NOMO-1 (cell line): ENCODE measurements around the gene CD244.

Experiments
- DNase-seq, 2 experiments: peaks; one replicate each; lab custom pipeline; 2025; ENCODE audit not compliant: unreplicated experiment in 2 of 2; lab: John Stamatoyannopoulos, UW

CD244 gene

DNA sequence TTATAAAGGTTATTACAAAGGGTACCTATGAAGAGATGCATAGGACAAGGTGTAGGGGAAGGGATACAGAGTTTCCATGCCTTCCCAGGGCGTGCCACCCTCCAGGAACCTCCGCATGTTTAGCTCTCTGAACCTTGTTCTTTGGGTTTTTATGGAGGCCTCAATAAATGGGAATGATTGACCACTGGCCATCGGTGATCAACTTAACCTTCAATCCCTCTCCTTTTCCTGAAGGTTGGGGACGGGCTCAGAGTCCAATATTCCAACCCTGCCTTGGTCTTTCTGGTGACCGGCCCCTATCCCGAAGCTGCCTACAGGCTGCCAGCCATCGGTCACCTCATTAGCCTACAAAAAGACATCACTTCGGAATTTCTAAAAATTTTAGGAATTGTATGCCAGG lies 11.7 kb downstream of the CD244 start:
- no peak for DNase-seq

DNA sequence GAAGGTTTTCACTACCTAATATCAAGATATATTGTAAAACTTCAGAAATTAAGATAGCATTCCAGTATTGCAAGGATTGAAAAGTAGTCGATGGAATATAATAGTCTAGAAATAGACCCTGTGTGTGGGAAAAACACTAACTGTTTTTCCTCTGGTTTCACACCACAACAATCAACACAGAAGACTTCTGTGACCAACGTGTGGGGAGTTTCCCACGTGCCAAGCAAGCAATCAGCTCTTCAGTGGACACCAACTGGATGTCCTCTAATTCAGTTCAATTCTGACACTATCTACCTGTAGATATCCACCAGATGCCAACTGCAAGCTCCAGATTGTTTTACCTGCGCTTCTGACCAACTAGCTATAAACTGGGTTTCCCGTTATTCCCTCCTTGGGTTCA lies 12.1 kb downstream of the CD244 start:
- no peak for DNase-seq

DNA sequence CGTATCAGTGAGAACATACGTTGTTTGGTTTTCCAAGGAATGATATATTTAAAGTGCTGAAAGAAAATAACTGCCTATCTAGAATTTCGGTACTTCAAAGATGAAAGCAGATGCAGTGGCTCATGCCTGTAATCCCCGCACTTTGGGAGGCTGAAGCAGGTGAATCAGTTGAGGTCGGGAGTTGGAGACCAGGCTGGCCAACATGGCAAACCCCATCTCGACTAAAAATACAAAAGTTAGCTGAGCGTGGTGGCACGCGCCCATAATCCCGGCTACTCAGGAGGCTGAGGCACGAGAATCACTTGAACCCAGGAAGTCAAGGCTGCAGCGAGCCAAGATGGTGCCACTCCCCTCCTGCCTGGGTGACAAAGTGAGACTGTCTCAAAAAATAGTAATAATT lies 16.4 kb downstream of the CD244 start:
- DNase-seq: no peak

DNA sequence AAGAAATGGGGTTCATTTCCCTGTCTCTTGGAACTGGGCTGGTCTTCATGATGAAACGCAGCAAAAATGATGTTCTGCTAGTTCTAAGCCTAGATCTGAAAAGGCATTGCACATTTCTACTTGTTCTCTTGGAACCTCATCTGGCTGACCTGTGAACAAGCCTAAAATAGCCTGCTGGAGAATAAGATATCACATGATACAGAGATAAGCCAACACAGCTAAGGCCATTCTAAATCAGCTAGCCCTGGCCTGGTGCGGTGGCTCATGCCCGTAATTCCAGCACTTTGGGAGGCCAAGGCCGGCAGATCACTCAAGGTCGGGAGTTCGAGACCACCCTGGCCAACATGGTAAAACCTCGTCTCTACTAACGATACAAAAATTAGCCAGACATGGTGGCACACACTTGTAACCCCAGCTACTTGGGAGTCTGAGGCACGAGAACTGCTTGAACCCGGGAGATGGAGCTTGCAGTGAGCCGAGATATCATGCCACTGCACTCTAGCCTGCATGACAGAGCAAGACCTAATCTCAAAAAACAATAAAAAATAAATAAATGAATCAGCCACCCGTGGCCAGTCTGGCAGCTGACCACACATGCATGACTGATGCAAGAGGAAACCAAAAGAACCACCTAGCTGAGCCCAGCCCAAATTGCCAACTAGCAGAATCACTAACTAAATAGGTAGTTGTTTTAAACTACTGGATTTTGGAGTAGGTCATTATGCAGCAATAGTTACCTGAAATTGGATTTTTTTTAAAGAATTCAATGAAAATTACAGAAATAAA lies 18.0 kb downstream of the CD244 start:
- peak; percentile 37 to 63 for DNase-seq

DNA sequence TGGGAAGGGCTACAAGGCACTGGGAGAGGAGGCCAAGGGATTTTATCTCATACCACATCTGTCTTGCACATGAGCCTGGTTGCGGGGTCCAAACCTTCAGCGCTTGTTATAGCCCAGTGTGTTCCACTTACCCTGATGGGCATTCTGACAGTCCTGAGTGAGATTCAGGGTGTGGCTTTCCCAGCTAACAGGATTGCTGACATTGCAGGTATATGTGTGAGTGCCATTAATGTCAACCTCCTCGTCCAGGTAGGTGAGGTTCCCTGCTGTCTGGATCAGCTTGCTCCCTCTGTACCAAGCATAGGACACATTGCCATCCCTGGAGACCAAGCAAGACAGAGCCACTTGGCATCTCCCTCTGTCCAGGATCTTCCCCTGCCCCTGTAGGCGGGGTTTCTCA lies 21.6 kb downstream of the CD244 start:
- DNase-seq: no peak

DNA sequence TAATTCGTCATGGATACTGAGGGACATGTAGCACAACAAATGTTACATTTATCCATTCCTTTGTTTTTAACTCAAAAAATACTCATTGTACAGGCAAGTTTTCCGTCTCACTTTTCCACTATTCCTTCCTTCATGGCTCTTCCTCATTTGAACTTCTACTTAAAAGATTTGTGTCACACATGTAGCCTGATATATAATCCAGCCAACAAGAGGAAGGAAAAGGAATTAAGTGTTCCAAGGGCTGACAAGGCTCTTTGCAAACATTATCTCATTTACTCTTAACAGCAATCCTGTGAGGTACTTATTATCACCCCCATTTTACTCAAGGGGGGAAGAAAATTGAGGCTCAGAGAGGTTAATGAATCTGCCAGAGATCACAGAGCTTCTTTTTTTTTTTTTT lies 22.9 kb downstream of the CD244 start:
- DNase-seq: no peak

DNA sequence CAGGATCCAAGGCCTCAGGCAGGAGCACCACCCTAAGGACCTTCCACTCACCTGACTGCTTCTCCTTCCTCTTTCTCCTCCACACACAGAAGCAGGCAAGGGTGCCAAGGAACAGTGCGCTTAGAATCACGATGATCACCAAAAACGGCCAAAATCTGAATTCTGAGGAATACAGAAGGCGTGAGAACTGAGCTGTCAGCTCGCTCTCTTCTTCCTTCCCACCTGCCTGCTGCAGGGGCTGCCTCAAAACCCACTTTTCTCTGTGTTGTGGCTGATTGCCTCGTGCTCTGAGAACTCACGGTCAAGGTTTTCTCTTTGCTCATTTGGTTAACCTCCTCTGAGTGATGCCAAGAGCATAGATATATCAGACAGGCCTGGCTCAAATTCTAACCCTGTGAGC lies 23.8 kb downstream of the CD244 start:
- DNase-seq: no peak

DNA sequence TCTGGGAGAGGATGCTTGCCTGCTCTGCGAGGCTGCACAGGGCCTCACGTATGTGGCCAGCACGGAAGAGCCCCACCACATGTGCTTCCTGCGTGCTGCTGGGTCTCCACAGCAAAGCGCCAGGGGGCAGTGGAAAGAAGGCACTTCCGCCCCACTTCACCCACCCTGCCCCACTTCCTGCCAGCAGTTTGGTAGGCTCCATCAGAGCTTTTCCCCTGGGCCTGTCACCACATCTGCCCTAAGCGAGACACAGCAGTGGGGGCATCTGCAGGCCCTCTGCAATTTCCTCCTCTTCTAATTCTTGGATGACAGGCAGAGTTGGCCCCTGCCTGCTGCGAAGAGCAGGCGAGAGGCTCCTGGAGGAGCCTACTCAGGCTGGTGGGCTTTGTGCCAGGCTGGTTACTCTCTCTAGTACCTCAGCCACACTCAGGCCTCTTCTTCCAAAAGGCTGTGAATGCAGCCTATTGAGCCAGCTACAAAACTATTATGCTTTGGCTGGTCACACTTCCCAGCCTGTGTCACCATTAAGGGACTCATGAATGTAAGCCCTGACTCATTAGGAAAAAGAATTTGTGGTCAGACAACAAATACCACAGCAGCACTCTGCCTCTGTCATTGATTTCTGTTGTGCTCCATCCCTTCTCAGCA lies 25.0 kb downstream of the CD244 start:
- DNase-seq: no peak

DNA sequence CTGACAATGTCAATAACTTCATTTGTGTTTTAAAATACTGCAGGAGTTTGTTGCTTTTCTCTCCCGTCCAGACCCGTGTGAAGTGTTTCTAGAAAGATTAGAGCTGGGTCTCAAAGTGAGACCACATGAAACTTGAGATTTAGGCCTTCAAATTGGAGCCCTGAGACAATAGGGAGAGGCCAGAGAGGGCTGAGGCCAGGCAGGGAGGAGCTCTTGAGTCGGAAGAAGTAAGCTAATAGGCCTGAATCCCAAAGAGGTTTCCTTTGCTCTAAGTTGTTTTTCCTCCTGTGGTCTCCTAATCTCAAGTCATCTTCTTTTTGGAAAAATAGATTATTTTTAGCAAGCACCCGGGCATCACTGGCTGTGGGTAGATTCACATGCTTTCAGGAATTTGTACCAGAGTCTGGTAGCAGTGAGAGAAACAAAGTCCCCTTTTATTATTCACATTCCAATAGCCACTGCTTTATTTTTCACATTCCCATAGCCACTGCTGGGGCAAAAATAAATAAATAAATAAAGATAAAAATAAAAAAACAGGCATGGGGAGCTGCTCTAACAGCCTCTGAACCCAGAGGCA lies 25.6 kb downstream of the CD244 start:
- DNase-seq: no peak

DNA sequence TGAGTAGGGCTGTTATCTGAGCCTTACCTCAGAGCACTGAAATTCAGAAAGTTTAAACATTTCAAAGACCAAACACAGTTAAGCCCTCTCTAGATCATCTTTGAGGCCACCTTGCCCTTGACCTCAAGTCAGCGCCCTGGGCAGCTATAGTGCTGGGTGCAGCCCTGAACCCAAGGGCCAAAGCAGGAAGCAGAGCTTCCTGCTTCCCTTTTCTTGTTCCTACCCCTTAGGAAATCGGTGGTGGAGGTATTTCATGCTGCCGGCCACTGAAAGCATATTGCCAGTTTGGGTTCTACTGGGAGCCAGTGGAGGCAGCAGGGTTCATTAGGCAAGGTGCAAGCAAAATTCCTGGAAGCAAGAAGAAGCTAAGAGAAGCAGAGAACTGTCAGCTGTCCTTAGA lies 26.1 kb downstream of the CD244 start:
- DNase-seq: peak in 1 of 2 experiments; percentile 15

DNA sequence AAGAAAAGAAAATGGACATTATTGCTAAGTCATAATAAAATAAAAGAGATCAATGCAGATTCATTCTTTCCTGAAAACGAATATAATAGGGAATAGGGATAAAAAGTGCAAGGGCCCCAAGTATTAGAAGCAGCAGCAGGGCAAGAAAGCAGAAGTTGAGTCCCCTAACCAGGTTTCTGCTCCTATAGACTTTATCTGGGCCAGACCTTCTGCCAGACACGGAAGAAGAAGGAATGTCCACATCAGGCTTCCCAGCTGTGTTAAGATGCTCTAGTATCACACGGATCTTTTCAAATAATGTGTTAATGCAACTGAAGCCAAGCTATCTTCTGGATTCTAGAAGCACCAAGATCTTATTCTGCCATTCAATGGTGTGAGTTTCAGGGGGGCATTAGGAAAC lies 26.9 kb downstream of the CD244 start:
- DNase-seq: no peak

DNA sequence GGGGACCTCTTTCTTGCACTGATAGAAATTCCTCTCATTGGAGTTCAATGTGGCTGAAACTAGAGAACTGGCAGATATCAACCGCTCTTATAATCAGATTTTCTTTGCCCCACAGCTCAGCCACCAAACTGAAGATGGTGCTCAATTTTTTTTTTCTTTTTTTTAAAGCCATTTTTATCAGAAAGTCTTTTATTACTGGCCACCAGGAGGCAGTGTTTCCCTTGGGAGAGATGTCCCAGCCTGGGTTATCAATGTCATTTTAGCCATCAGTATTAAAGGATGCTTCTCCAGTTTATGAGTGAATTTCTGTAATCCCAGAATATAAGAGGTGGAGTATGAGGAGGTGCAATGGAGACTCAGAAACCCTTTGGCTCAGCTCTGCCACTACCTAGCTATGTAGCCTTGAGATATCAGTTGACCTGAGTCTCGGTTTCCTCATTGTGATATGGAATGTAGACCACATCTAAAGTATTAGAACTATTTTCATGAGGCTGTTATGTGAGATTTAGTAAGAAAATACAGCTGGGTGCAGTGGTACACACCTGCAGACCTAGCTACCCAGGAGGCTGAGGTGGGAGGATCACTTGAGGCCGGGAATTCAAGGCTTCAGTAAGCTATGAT lies 27.6 kb downstream of the CD244 start:
- peak in 1 of 2 experiments; percentile 57 for DNase-seq

DNA sequence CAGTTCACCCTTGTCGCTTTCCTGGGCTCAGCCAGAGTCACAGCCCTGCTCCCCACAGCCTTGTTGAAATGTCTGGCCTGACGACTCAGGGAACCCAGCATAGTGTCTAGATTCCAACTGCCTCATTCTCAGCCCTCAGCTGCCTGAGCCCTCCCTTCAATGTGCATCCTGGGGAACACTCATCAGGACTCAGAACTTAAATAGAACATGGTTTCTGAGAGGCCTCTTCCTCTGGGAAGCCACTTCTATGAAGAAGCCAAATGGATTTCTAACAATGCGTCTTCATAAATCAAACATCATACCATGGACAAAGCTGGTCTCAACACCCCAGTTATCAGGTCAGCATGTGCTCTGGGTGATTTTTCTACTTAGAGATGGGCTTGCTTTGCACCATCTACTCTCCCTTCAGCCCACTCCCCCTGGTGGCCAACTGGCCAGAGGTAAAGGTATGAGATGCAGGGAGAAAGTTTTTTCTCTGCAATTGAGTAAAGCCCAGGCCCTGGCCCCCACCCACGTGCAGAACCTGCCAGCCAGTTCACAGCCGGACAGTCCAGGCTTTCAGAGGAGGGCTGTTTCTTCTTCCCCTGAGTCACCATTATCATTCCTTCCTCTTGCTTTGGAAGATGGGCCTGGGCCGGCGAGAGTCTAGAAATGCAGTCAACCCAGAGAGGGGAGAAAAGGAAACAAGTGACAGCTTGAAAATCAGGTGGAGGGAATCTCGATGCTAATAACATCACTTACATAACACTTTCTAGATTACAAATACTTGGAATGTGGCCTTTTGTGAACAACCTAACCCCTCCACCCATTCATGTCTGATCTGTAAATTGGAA lies 32.1 kb downstream of the CD244 start:
- peak; percentile 14 to 35 for DNase-seq

DNA sequence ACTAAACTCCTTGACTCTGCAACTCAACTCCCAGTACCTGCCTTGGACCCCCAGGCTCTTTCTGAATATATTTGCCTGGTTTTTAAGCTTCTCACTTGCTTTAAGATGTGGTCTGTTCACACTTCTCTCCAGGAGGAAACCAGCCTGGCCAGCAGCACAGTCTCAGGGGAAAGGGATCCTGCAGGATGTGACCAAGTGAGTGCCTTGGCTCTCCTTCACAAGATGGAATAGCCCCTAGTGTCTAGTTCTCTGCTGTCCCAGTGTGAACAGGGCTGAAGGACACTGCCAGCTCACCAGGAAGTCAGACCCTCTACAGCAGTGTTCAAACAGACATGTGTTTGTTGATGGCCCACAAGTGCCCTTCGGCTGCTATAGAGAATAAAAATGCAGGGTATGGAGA lies 32.9 kb downstream of the CD244 start:
- DNase-seq: no peak

DNA sequence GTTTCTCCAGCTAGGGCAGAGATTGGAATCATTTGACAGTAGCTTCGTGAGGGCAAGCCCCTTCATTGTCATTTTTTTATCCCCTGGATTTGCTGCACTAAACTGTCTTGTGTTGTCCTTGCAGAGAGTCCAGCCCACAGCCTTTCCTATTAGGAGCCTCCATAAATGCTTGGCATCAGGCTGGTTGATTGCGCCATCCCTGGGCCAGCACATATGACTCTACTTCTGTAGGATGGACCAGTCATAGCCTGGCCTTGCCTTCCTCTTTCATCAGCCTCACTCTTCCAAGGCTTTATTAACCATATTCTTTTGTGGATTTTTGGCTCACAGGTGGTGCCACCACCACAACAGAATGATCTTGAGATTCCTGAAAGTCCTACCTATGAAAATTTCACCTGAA lies 35.3 kb downstream of the CD244 start:
- DNase-seq: no peak

DNA sequence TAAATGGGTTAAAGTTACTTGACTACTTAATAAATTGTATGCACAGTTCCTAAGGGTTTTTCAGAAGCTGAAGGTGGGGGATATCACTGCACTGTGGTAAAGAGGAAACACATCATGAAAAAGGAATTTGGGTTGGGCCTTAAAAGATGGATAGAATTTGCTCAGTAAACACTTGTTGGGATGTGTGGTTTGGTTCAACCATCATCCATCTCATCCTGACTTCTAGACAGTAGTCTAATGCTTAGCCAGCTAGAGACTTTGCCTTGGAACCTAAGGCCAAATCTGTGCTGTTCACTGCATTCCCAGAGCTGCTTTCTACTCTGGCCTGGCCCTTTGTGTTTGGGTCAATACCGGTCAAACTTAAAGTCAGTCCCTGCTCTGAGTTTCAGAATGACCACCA lies 36.1 kb downstream of the CD244 start:
- no peak for DNase-seq

DNA sequence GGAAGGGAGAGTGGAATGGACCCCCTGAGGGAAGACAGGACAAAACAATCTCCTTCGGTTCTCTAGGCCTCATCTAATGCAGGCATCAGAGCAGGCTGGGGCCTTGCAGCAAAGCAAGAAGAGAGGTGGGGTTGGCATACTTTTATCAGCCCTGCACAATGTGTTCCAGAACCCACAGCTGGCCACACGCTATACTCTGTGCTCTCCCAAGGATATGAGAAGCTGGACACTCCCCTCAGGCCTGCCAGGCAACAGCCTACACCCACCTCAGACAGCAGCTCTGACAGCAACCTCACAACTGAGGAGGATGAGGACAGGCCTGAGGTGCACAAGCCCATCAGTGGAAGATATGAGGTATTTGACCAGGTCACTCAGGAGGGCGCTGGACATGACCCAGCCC lies 39.4 kb downstream of the CD244 start:
- DNase-seq: no peak

DNA sequence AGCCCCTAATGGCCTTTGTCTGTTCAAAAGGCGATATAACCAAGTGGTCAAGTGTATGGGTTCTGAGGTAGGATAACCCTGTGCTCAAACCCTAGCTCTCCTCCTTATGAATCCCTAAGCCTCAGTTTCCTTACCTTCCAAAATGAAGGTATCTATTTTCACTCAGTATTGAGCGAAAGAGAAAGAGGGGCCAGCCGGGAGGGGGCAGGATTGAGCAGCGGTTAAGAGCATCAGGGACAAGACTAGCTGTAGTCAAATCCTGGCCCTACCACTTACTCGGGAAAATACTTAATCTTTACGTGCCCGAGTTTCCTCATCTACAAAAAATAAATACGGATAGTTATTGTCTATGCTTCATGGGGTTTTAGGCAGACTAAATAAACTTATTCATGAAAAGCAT lies 41.1 kb downstream of the CD244 start:
- DNase-seq: no peak

DNA sequence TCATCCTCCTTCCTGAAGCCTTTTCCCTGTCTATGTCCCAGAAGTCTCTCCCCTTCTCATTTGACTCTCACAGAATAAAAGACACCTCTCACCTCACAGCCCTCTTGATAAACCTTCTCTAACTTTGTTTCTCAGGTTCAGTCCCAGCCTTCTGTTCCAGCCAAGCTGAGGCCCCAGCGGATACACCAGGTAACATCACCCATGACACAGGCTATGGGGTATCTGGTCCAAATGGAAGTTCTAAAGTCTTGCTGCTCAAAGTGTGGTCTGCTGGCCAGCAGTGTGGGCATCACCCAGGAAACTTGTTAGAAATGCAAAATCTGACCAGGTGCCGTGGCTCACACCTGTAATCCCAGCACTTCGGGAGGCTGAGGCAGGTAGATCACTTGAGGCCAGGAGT lies 43.5 kb downstream of the CD244 start:
- no peak for DNase-seq

DNA sequence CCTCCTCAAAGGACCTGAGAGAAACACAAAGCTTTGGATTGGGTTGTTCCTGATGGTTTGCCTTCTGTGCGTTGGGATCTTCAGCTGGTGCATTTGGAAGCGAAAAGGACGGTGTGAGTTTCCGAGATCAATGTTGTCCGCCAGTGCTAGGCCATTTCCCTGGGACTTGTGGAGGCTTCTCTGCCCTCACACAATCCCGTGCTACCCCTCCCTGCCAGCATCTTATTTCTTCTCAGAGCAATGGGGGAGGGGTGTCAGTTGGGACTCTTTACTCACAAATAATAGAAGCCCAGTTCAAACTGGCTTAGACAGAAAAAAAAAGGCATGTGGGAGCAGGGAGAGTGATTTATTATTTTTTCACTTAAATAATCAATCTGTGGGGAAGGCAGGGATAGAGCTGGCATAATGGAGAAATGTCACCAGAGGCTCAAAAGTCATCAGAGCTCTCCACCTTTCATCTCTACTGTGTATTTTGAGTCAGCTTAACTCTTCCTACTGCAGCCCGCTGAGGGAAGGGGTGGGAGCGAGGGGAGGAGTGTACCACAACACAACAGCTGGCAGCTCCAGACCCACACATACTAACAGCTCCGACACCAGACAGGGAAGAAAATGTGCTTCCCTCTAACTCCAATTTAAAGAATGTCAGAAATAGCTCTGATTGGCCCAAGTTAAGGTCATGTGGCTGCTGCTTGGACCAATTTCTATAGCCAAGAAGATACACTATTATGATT lies 44.3 kb downstream of the CD244 start:
- DNase-seq: no peak
